C4-2B (cell line): ENCODE results near the gene NTF3.

Experiments
- ZFX ChIP-seq: fragments of 450-650 bp; IDR thresholded peaks from 2 replicates; pipeline ENCODE4 v1.6.1; 2017
- TF ChIP-seq, protein P1 (sequence below): fragments of 450-650 bp; conservative IDR thresholded peaks from 2 replicates; pipeline ENCODE4 v1.5.1; 2017; ENCODE audit warnings: mild to moderate bottlenecking

DNA sequence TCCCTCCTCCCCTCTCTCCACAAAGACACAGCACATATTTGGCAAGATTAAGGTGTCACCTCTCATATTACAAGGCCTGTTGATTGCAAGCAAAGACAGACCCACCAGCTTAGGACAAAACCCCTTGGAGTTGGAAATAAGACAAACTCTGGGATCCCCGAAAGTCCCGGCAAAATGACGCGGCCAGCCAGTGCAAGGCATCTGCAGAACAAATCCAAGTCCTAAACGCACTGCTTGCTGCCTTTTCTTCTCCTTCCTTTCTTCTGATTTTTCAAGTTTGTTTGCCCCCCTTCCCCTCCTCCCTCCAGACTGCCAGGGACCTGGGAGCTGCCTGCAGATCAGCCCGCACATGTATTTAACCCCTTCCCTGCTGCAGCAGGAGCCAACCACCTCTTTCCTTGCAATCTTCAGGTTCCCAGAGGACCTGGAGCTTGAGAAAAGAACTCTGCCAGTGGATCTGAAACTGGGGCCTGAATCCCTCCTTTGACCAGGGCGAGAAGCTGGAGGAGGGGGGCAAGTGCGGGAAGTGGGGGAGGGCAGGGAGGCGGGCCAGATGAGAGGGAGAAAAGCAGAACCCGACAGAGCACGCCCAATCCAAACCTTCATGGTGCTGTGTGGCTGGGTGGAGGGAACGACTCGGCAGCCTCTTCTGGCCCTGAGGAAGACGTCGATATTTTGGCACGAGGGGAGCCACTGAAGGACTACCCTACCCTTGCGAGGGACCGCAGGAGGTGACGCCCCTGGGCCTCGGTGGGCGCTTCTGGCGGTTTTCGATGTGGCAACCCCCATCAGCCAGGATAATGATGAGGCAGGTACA lies 2.0 kb upstream of the NTF3 start:
- TF ChIP-seq, protein P1, sequence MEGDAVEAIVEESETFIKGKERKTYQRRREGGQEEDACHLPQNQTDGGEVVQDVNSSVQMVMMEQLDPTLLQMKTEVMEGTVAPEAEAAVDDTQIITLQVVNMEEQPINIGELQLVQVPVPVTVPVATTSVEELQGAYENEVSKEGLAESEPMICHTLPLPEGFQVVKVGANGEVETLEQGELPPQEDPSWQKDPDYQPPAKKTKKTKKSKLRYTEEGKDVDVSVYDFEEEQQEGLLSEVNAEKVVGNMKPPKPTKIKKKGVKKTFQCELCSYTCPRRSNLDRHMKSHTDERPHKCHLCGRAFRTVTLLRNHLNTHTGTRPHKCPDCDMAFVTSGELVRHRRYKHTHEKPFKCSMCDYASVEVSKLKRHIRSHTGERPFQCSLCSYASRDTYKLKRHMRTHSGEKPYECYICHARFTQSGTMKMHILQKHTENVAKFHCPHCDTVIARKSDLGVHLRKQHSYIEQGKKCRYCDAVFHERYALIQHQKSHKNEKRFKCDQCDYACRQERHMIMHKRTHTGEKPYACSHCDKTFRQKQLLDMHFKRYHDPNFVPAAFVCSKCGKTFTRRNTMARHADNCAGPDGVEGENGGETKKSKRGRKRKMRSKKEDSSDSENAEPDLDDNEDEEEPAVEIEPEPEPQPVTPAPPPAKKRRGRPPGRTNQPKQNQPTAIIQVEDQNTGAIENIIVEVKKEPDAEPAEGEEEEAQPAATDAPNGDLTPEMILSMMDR, result no peak
- no peak for TF ChIP-seq ZFX
